Measurements from ENCODE around the gene SLC16A10. TPM values are rescaled to one million over a fixed set of nuclear protein-coding genes. Genes with fewer than 3 reads are reported as not detected.
"Not testable (repeated sequence)": the region's sequence is repeated elsewhere in the genome, so short reads cannot be mapped to it uniquely, and the experiment has no call there.

Gene SLC16A10
- total RNA-seq, 1 donor from 2014 or later: 11.0 TPM

- FAIRE-seq (no peak), DNase-seq (ENCODE audit: low spot score in 2 of 2) (no peak)
Measured at GRCh38 chr6:111248789-111249188, 161.5 kb downstream of the SLC16A10 start.

GRCh38 chr6:111250791-111251354 is 163.6 kb downstream of the SLC16A10 start:
- DNase-seq (ENCODE audit: low spot score in 2 of 2) (no peak), FAIRE-seq (no peak)

DNA sequence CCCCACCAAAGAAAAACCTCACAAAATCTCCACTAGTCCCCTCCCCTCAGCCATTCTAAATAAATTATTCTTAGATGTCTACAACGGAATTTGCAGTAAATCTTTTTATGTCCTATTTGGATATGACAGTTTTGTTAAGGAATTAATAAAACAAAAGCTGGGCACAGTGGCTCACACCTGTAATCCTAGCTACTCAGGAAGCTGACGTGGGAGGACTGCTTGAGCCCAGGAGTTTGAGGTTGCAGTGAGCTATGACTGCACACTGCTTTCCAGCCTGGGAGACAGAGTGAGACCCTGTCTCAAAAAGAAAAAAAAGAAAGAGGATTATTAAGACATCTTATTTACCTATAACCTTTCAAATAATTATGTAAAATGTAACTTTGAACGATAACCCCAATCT is 165.4 kb downstream of the SLC16A10 start:
- FAIRE-seq: no peak

DNA sequence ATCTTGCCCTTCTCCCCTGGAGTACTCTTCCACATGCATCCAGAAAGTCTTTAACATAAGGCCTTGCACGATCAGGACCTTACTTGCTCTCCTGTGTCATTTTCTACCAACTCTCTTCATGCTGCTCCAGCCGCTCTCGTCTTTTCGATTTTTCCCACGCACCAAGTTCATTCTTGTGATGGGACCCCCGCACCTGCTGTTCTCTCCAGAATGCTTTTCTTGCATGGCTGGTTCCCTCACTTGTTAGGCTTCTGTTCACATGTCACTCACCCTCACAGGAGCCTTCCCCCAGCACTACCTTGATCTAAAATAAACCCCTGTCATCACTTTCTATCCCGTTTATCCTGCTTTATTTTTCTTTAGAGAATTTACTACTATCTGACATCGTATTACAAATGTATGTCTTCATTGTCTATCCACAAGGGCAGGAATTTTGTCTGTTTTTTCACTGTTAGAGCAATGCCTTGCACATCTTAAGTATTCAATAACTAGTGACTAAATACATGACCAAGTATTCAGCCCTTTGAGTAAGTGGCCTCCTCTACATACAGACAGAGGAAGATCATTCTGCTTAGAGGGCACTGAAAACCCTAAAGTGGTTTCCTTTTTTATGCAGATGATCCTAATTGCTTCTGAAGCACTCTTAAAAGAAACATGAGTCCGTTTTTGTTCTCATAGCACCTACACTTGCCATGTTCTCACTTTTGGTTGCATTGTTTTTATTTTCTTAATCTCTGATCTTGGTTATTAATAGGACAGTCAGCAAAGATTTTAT is 166.9 kb downstream of the SLC16A10 start:
- DNase-seq (ENCODE audit: low spot score in 2 of 2) (no peak), FAIRE-seq (no peak)

More for the DNA sequence above, 165.4 kb downstream of the SLC16A10 start:
- no peak for DNase-seq (ENCODE audit: low spot score in 2 of 2)

- no peak for FAIRE-seq
- no peak for DNase-seq (ENCODE audit: low spot score in 2 of 2)
Measured at GRCh38 chr6:111254779-111255166, 167.5 kb downstream of the SLC16A10 start.

DNA sequence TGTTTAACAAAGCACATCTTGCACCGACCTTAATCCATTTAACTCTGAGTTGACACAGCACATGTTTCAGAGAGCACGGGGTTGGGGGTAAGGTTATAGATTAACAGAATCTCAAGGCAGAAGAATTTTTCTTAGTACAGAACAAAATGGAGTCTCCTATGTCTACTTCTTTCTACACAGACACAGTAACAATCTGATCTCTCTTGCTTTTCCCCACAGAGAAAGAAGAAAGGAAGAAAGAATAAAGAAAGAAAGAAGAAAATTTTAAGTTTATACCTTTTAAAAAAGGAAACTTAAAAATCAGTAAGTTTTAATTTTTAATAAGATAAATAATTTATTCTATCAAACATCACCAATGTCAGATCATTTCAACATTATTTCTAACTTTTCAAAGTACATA is 168.5 kb downstream of the SLC16A10 start:
- not testable (repeated sequence) for FAIRE-seq; DNase-seq (ENCODE audit: low spot score in 2 of 2)

DNA sequence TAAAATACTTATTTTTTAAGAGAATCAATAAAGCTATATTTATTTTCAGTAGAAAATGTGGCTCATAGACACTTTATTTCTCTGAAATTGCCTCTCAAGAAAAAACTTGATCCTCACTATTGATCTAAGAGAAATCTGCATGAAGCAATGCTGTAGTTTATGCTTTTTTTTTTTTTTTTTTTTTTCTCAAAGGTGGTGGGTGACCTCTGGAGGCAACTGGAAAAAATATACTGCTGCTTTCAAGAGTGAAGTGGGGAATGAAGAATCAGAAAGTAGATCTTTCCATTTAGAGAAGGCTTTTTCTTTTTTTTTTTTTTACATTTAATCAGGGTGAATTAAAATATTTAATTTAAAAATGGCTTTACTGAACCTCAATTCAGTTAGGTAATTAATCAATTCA is 169.3 kb downstream of the SLC16A10 start:
- no peak for FAIRE-seq
- DNase-seq (ENCODE audit: low spot score in 2 of 2): no peak

GRCh38 chr6:111258010-111258409 is 170.7 kb downstream of the SLC16A10 start:
- FAIRE-seq: no peak
- DNase-seq (ENCODE audit: low spot score in 2 of 2): no peak

- no peak for FAIRE-seq
- no peak for DNase-seq (ENCODE audit: low spot score in 2 of 2)
Measured at GRCh38 chr6:111258615-111259088, 171.3 kb downstream of the SLC16A10 start.

GRCh38 chr6:111259089-111259831 is 172.0 kb downstream of the SLC16A10 start:
- peak; percentile 52 for FAIRE-seq

DNA sequence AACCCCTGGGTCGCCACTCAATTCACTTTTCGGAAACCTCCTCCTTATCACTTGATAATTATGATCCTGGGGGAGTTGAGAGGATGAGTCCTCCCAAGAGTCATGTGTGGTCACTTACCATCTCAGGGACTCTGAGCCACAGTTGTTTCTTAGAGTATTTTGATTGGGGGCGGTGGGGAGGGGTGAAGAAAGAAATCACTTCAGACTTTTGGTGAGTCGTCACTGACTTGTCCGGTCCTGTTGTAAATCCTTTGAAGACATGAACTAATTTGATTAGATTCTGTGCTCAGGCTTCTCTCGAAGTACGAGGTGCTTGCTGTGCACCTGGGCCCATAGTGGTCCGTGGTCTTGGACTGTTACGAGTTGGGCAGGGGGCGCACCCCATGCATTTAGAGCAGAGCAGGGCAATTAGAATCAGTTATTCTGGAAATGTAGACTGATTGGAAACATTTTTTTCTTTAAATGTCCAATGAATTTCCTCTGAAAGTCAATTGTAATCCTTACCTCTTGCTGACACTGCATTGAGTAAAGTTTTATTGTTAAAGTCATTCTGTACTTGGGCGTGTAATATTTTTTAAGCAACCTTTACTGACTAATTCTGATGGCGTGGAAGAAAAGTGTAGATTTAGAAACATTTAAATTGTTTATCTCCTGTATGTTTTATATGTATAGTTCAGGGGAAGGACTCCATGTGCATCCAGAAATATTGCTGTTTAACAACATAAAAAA is 173.4 kb downstream of the SLC16A10 start:
- no peak for FAIRE-seq
- DNase-seq (ENCODE audit: low spot score in 2 of 2): no peak

More at GRCh38 chr6:111259089-111259831, 172.0 kb downstream of the SLC16A10 start:
- DNase-seq (ENCODE audit: low spot score in 2 of 2): peak; percentile 95 to 97

GRCh38 chr6:111263837-111264236 is 176.5 kb downstream of the SLC16A10 start:
- peak in 1 of 2 donors; percentile 25 for DNase-seq (ENCODE audit: low spot score in 2 of 2)
- FAIRE-seq: no peak

- no peak for FAIRE-seq
- DNase-seq (ENCODE audit: low spot score in 2 of 2): no peak
Measured at GRCh38 chr6:111265842-111266241, 178.5 kb downstream of the SLC16A10 start.

DNA sequence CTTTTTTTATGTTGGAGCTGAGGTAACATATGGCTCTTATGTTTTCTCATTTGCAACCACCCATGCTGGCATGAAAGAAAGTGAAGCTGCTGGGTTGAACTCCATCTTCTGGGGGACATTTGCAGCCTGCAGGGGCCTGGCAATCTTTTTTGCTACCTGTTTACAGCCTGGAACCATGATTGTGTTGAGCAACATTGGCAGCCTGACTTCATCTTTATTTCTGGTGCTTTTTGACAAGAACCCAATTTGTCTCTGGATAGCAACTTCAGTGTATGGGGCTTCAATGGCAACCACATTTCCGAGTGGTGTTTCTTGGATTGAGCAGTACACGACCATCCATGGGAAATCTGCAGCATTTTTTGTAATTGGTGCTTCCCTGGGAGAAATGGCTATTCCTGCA is 179.0 kb downstream of the SLC16A10 start:
- FAIRE-seq: no peak
- no peak for DNase-seq (ENCODE audit: low spot score in 2 of 2)

GRCh38 chr6:111267764-111268333 is 180.5 kb downstream of the SLC16A10 start:
- FAIRE-seq: no peak
- no peak for DNase-seq (ENCODE audit: low spot score in 2 of 2)

DNA sequence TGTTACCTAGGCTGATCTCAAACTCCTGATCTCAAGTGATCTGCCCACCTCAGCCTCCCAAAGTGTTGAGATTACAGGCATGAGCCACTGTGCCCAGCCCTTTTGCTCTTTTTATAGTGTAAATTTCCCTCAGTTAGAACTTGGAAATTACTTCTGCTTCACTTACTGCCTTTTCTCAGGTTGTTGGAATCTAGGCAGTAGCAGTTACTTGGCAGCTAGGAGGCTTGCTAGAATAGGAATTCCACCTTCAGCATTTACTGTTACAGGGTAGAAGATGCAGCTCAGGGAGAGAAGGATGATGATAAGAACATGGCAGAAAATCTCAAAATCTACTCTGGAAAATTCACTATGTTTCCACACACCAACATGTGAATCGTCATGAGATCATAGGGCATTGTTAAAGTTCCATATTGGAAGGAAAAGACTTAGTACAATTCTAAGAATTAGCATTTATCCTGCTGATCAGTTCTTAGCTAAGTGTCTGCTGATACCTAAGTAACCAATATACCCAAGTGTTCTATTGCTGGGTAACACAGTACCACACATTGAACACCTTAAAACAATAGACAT is 182.2 kb downstream of the SLC16A10 start:
- DNase-seq (ENCODE audit: low spot score in 2 of 2) (no peak), FAIRE-seq (no peak)

GRCh38 chr6:111270121-111270520 is 182.8 kb downstream of the SLC16A10 start:
- FAIRE-seq: no peak
- no peak for DNase-seq (ENCODE audit: low spot score in 2 of 2)

- no peak for DNase-seq (ENCODE audit: low spot score in 2 of 2)
- no peak for FAIRE-seq
Measured at GRCh38 chr6:111274593-111275217, 187.4 kb downstream of the SLC16A10 start.

DNA sequence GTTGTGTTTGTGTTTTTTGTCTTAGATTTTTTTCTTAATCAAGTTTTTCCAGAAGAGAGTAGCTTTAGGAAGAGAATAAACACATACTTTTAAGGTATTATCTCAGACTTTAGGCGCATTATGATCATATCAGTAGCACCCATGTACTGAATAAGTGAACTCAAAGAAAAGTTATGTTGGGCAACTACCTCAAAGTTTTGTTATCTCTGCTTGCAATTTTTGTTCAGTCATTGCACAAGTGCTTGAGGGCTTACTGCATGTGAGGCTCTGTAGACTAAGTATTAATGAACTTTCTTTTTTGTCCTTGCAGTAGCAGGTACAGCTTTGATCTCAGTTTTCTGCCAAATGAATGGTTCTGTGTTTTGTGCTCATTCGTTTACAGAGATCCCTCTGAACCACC is 189.0 kb downstream of the SLC16A10 start:
- DNase-seq (ENCODE audit: low spot score in 2 of 2) (no peak), FAIRE-seq (no peak)

Measured in frontal cortex (tissue), 4 donors.